ENCODE results near the gene HSPG2. TPM values are rescaled to one million over a fixed set of nuclear protein-coding genes. Genes with fewer than 3 reads are reported as not detected.

The HSPG2 gene
- total and polyA plus RNA-seq, 2 experiments from 2014 or later, result 72.4 to 81.2 TPM

DNA sequence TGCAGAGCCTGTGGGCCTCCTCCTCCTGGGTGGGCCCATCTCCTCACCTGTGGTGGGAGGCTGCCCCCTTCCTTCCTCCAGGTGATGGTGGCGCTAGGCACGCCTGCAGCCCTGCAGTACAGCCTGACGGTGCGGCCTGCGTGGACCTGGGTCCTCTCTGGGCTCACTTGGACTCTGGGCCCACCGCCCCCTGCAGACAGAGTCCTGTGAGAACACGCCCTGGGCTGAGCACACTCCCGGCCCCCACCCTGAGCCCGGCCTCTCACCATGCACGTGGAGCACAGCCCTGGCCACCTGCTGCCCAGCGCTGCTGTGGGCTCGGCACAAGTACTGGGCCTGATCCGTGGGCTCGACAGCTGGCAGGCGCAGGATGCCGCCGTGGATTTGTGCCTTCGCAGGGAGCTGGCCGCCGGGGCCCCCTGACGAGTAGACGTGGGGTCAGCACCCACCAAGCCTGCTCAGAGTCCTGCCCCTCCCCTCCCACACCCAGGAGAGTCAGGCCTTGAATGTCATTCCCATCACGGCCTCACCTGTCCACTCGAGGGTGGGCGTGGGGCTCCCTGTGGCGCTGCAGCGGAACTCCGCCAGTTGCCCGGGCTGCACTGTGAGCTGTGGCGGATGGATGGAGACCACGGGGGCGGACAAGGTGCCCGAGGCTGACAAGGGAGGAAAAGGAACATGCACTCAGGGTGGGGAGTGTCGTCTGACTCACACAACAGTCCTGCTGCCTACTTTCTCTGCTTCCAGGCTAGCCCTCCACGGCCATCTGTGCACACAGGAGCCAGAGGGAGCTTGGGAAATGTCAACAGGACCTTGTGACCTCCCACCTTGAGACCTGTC lies 81.6 kb downstream of the HSPG2 start:
- TF ChIP-seq EZH2phosphoT487 (IDR thresholded peaks at IDR 0.05; ENCODE audit: low read depth, severe bottlenecking, unreplicated experiment) (no peak), EZH2 (IDR thresholded peaks at IDR 0.05; ENCODE audit: borderline replicate concordance) (no peak)
- TF ChIP-seq, protein P1, sequence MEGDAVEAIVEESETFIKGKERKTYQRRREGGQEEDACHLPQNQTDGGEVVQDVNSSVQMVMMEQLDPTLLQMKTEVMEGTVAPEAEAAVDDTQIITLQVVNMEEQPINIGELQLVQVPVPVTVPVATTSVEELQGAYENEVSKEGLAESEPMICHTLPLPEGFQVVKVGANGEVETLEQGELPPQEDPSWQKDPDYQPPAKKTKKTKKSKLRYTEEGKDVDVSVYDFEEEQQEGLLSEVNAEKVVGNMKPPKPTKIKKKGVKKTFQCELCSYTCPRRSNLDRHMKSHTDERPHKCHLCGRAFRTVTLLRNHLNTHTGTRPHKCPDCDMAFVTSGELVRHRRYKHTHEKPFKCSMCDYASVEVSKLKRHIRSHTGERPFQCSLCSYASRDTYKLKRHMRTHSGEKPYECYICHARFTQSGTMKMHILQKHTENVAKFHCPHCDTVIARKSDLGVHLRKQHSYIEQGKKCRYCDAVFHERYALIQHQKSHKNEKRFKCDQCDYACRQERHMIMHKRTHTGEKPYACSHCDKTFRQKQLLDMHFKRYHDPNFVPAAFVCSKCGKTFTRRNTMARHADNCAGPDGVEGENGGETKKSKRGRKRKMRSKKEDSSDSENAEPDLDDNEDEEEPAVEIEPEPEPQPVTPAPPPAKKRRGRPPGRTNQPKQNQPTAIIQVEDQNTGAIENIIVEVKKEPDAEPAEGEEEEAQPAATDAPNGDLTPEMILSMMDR (IDR thresholded peaks at IDR 0.05; ENCODE audit: poor library complexity), result no peak
- no peak overlapping the region for H2AFZ ChIP-seq
- no peaks in the 10 kb centered on the region for H3K36me3 ChIP-seq (replicated peaks; ENCODE audit: insufficient read depth, low read depth)
- no peaks in the 10 kb centered on the region for H3K79me2 ChIP-seq
- no peaks in the 10 kb centered on the region for H3K27me3 ChIP-seq
- no peak overlapping the region for H3K27ac ChIP-seq
- no peaks in the 10 kb centered on the region for H3K9me3 ChIP-seq (ENCODE audit: low read depth)
- H4K20me1 ChIP-seq (ENCODE audit: insufficient read depth, poor library complexity, severe bottlenecking), result no peaks in the 10 kb centered on the region
- no peak for DNase-seq (ENCODE audit: low spot score)
- no peaks in the 10 kb centered on the region for H3K4me1 ChIP-seq (ENCODE audit: insufficient read depth)
- H3K4me3 ChIP-seq, result no peak overlapping the region
- no peaks in the 10 kb centered on the region for H3K9me2 ChIP-seq (replicated peaks; ENCODE audit: insufficient read depth)
- H3K4me2 ChIP-seq, result no peak overlapping the region
- 89% methylated on average over 30 of the region's 35 CpGs for WGBS (ENCODE audit: low lambda C conversion rate, missing lambda C conversion rate)

DNA sequence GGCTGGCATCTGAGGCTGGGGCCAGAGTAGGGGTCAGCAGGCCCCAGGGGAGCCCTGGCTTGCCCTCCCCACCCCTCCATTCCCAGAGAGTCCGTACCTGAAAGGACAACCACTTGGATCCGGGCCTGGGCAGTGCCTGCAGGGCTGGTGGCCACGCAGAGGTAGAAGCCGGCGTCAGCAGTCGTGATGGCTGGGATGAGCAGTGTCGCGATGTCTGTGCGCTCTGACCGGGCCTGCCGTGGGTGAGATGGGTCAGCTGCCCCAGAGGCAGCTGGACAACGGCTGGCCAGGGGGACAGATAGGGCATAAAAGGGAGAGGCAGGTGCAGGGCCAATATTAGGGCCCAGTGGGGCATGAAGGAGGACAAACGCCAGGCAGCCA lies 82.4 kb downstream of the HSPG2 start:
- no peaks in the 10 kb centered on the region for H3K79me2 ChIP-seq
- H2AFZ ChIP-seq, result no peak overlapping the region
- no peaks in the 10 kb centered on the region for H3K27me3 ChIP-seq
- DNase-seq (ENCODE audit: low spot score), result no peak
- no peaks in the 10 kb centered on the region for H3K9me3 ChIP-seq (ENCODE audit: low read depth)
- TF ChIP-seq, protein P1 (IDR thresholded peaks at IDR 0.05; ENCODE audit: poor library complexity), result no peak
- TF ChIP-seq EZH2 (IDR thresholded peaks at IDR 0.05; ENCODE audit: borderline replicate concordance) (no peak), EZH2phosphoT487 (IDR thresholded peaks at IDR 0.05; ENCODE audit: low read depth, severe bottlenecking, unreplicated experiment) (no peak)
- no peaks in the 10 kb centered on the region for H4K20me1 ChIP-seq (ENCODE audit: insufficient read depth, poor library complexity, severe bottlenecking)
- no peaks in the 10 kb centered on the region for H3K9me2 ChIP-seq (replicated peaks; ENCODE audit: insufficient read depth)
- H3K4me3 ChIP-seq, result no peak overlapping the region
- no peaks in the 10 kb centered on the region for H3K36me3 ChIP-seq (replicated peaks; ENCODE audit: insufficient read depth, low read depth)
- WGBS (ENCODE audit: low lambda C conversion rate, missing lambda C conversion rate), result 95% methylated on average over 12 of the region's 13 CpGs
- H3K4me1 ChIP-seq (ENCODE audit: insufficient read depth), result no peaks in the 10 kb centered on the region
- no peak overlapping the region for H3K27ac ChIP-seq
- no peak overlapping the region for H3K4me2 ChIP-seq

DNA sequence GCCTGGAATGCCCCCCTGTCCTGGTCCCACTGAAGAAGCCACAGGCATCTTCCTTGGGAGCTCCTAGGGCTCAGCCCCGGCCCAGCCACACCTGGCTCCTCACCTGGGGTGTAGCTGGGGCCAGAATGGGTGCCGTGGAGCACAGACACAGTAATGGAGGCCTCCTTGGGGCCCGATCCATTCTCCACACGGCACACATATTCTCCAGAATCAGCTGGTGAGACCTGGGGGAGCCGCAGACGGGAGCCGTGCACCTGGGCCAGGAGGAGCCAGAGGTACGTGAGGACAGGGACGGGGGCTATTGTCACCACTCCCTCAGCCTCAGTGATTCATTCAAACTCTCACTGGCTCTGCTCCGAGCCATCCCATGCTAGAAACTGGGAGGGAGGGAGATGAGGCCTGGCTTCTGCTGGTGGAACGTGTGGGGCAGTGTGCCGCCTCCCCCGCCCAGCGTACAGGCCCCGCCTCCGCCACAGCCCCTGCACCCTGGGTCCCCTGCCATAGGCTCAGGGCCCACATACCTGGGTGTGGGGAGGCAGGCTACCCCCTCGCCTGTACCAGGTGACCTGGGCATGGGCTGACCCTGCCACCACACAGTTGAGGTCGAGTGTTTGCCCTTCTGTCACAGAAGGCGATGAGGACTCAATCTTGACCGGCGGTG lies 82.9 kb downstream of the HSPG2 start:
- Histone ChIP-seq H3K4me3 (no peak overlapping the region), H3K4me2 (no peak overlapping the region), H3K9me2 (replicated peaks; ENCODE audit: insufficient read depth) (no peaks in the 10 kb centered on the region), H3K27ac (no peak overlapping the region), H3K79me2 (no peaks in the 10 kb centered on the region), H2AFZ (no peak overlapping the region), H3K4me1 (ENCODE audit: insufficient read depth) (no peaks in the 10 kb centered on the region), H4K20me1 (ENCODE audit: insufficient read depth, poor library complexity, severe bottlenecking) (no peaks in the 10 kb centered on the region), H3K27me3 (no peaks in the 10 kb centered on the region), H3K9me3 (ENCODE audit: low read depth) (no peaks in the 10 kb centered on the region), H3K36me3 (replicated peaks; ENCODE audit: insufficient read depth, low read depth) (no peaks in the 10 kb centered on the region)
- TF ChIP-seq EZH2 (IDR thresholded peaks at IDR 0.05; ENCODE audit: borderline replicate concordance) (no peak), EZH2phosphoT487 (IDR thresholded peaks at IDR 0.05; ENCODE audit: low read depth, severe bottlenecking, unreplicated experiment) (no peak)
- TF ChIP-seq, protein P1 (IDR thresholded peaks at IDR 0.05; ENCODE audit: poor library complexity), result no peak
- no peak for DNase-seq (ENCODE audit: low spot score)
- 98% methylated on average over 21 of the region's 21 CpGs for WGBS (ENCODE audit: low lambda C conversion rate, missing lambda C conversion rate)
